ENCODE results near the gene SPON1.

- no peak for TF ChIP-seq POLR2AphosphoS5 (IDR thresholded peaks at IDR 0.05)
- TF ChIP-seq CTCF (IDR thresholded peaks at IDR 0.05) = no peak
- no peak for TF ChIP-seq POLR2A (IDR thresholded peaks at IDR 0.05)
- TF ChIP-seq EP300 (IDR thresholded peaks at IDR 0.05; ENCODE audit: low read depth) = no peak
Measured at GRCh38 chr11:14253421-14253820, 290.9 kb downstream of the SPON1 start.

Measured in transverse colon (tissue), 4 donors.